Measurements from ENCODE around the gene NOVA1.

The NOVA1 gene

GRCh38 chr14:26531894-26532293 lies 65.9 kb downstream of the NOVA1 start:
- peak; percentile 76 for DNase-seq (ENCODE audit: low read depth)
- TF ChIP-seq CTCF (IDR thresholded peaks at IDR 0.05; ENCODE audit: low read length, missing control alignments), result peak; percentile 47
- H3K4me3 ChIP-seq (replicated peaks; ENCODE audit: low read depth, low read length), result no peak overlapping the region

GRCh38 chr14:26528415-26529182 lies 69.2 kb downstream of the NOVA1 start:
- no peak overlapping the region for H3K4me3 ChIP-seq (replicated peaks; ENCODE audit: low read depth, low read length)
- no peak for TF ChIP-seq CTCF (IDR thresholded peaks at IDR 0.05; ENCODE audit: low read length, missing control alignments)
- DNase-seq (ENCODE audit: low read depth), result peak; percentile 75

GRCh38 chr14:26527095-26527494 lies 70.7 kb downstream of the NOVA1 start:
- peak; percentile 31 for DNase-seq (ENCODE audit: low read depth)
- no peak for TF ChIP-seq CTCF (IDR thresholded peaks at IDR 0.05; ENCODE audit: low read length, missing control alignments)
- no peak overlapping the region for H3K4me3 ChIP-seq (replicated peaks; ENCODE audit: low read depth, low read length)

- H3K4me3 ChIP-seq (replicated peaks; ENCODE audit: low read depth, low read length), result no peak overlapping the region
- no peak for TF ChIP-seq CTCF (IDR thresholded peaks at IDR 0.05; ENCODE audit: low read length, missing control alignments)
- peak; percentile 17 for DNase-seq (ENCODE audit: low read depth)
These were observed 71.7 kb downstream of the NOVA1 start for GRCh38 chr14:26526137-26526536.

- peak; percentile 9 for DNase-seq (ENCODE audit: low read depth)
- no peak for TF ChIP-seq CTCF (IDR thresholded peaks at IDR 0.05; ENCODE audit: low read length, missing control alignments)
- no peak overlapping the region for H3K4me3 ChIP-seq (replicated peaks; ENCODE audit: low read depth, low read length)
These were observed 72.7 kb downstream of the NOVA1 start for GRCh38 chr14:26525085-26525484.

- peak; percentile 33 for DNase-seq (ENCODE audit: low read depth)
- no peak overlapping the region for H3K4me3 ChIP-seq (replicated peaks; ENCODE audit: low read depth, low read length)
- TF ChIP-seq CTCF (IDR thresholded peaks at IDR 0.05; ENCODE audit: low read length, missing control alignments), result no peak
These were observed 74.9 kb downstream of the NOVA1 start for GRCh38 chr14:26522967-26523366.

- DNase-seq (ENCODE audit: low read depth), result no peak
- TF ChIP-seq CTCF (IDR thresholded peaks at IDR 0.05; ENCODE audit: low read length, missing control alignments), result no peak
- H3K4me3 ChIP-seq (replicated peaks; ENCODE audit: low read depth, low read length), result no peak overlapping the region
These were observed 80.1 kb downstream of the NOVA1 start for GRCh38 chr14:26517771-26518170.
